Smooth muscle cell (in vitro differentiated cells): ENCODE results near the gene CFD. TPM values are rescaled to one million over a fixed set of nuclear protein-coding genes. Genes with fewer than 3 reads are reported as not detected.

ENCODE experiments used
- DNase-seq: peaks from one replicate; lab custom pipeline; 2025; ENCODE audit not compliant: unreplicated experiment; lab: John Stamatoyannopoulos, UW
- H2AFZ ChIP-seq: fragments of 200-600 bp; sonication (generic); 2 replicates; pipeline ENCODE4 v1.6.0; 2016; ENCODE audit warnings: antibody characterized with exemption, low read depth, mild to moderate bottlenecking
- H3F3A ChIP-seq: fragments of 200-600 bp; sonication (generic); 2 replicates; pipeline ENCODE4 v1.6.0; 2017; ENCODE audit warnings: antibody characterized with exemption, low read depth
- H3K27ac ChIP-seq: fragments of 200-600 bp; sonication (generic); 2 replicates; pipeline ENCODE4 v1.5.1; 2016; ENCODE audit warnings: low read depth, mild to moderate bottlenecking
- H3K27me3 ChIP-seq: fragments of 200-600 bp; sonication (generic); 2 replicates; pipeline ENCODE4 v1.6.1; 2016; ENCODE audit warnings: low read depth, mild to moderate bottlenecking
- H3K36me3 ChIP-seq: fragments of 200-600 bp; sonication (generic); 2 replicates; pipeline ENCODE4 v1.5.1; 2016; ENCODE audit warnings: low read depth
- H3K4me1 ChIP-seq: fragments of 200-600 bp; sonication (generic); 2 replicates; pipeline ENCODE4 v1.5.1; 2016; ENCODE audit warnings: low read depth
- H3K4me2 ChIP-seq: fragments of 200-600 bp; sonication (generic); 2 replicates; pipeline ENCODE4 v1.6.0; 2016; ENCODE audit warnings: mild to moderate bottlenecking
- H3K4me3 ChIP-seq: fragments of 200-600 bp; sonication (generic); 2 replicates; pipeline ENCODE4 v1.5.1; 2016; ENCODE audit warnings: mild to moderate bottlenecking
- H3K79me2 ChIP-seq: fragments of 200-600 bp; sonication (generic); 2 replicates; pipeline ENCODE4 v1.6.0; 2016; ENCODE audit warnings: low read depth, mild to moderate bottlenecking
- H3K9ac ChIP-seq: fragments of 200-600 bp; sonication (generic); 2 replicates; pipeline ENCODE4 v1.6.0; 2016; ENCODE audit warnings: low read depth
- H3K9me3 ChIP-seq: fragments of 200-600 bp; sonication (generic); replicated peaks from 2 replicates; pipeline ENCODE4 v1.5.1; 2016; ENCODE audit warnings: low read depth
- H4K20me1 ChIP-seq: fragments of 200-600 bp; sonication (generic); 2 replicates; pipeline ENCODE4 v1.6.0; 2016; ENCODE audit warnings: low read depth
- WGBS: methylation state at CpG from one replicate; pipeline ENCODE4 v1.1.7; 2016; ENCODE audit warnings: low lambda C conversion rate; 5-methylcytosine and 5-hydroxymethylcytosine counted together
- polyA plus RNA-seq: library from polyadenylated mRNA; unstranded; fragments of >200 nt; fragmentation: Nextera tagmentation; extraction: Ambion mirVana; gene quantifications from 2 replicates; pipeline ENCODE4 v1.2.1, GENCODE V29; 2016
- total RNA-seq: library from RNA; depleted of rRNA; stranded (reverse); fragments of >200 nt; gene quantifications from 2 replicates; pipeline ENCODE4 v1.2.3, GENCODE V29; 2014
- TF ChIP-seq, protein P1 (sequence below): fragments of 200-600 bp; sonication (generic); IDR thresholded peaks from 2 replicates; pipeline ENCODE4 v1.5.1; 2017; ENCODE audit warnings: borderline replicate concordance, mild to moderate bottlenecking, antibody characterized with exemption; ENCODE audit not compliant: insufficient read depth, poor library complexity, severe bottlenecking

Gene CFD
- total and polyA plus RNA-seq, 2 experiments from 2014 or later: 0.34 TPM; not detected in 1

DNA sequence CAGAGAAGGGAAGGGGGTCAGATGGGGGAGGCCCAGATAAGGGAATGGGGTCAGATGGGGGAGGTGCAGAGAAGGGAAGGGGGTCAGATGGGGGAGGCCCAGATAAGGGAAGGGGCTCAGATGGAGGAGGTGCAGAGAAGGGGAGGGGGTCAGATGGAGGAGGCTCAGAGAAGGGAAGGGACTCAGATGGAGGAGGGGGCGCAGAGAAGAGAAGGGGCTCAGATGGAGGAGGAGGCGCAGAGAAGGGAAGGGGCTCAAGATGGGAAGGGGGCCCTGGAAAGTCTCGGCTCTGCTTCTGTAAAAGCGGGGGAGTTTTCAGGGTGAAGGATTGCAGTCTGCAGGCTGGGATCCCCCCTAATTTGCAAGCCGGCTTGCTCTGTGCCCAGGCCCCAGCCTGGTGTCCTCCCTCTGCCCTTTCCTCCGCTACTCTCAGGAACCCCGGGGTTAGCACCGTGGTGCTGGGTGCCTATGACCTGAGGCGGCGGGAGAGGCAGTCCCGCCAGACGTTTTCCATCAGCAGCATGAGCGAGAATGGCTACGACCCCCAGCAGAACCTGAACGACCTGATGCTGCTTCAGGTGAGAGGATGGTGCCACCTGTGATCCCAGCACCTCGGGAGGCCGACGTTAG lies 30.2 kb upstream of the CFD start:
- H3K9me3 ChIP-seq: no peaks in the 10 kb centered on the region
- no peaks in the 10 kb centered on the region for H3K79me2 ChIP-seq
- no peaks in the 10 kb centered on the region for H3F3A ChIP-seq
- H2AFZ ChIP-seq: no peak overlapping the region
- no peak overlapping the region for H3K4me3 ChIP-seq
- H3K4me1 ChIP-seq: no peaks in the 10 kb centered on the region
- no peaks in the 10 kb centered on the region for H3K36me3 ChIP-seq
- H3K27me3 ChIP-seq: no peaks in the 10 kb centered on the region
- TF ChIP-seq, protein P1, sequence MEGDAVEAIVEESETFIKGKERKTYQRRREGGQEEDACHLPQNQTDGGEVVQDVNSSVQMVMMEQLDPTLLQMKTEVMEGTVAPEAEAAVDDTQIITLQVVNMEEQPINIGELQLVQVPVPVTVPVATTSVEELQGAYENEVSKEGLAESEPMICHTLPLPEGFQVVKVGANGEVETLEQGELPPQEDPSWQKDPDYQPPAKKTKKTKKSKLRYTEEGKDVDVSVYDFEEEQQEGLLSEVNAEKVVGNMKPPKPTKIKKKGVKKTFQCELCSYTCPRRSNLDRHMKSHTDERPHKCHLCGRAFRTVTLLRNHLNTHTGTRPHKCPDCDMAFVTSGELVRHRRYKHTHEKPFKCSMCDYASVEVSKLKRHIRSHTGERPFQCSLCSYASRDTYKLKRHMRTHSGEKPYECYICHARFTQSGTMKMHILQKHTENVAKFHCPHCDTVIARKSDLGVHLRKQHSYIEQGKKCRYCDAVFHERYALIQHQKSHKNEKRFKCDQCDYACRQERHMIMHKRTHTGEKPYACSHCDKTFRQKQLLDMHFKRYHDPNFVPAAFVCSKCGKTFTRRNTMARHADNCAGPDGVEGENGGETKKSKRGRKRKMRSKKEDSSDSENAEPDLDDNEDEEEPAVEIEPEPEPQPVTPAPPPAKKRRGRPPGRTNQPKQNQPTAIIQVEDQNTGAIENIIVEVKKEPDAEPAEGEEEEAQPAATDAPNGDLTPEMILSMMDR: no peak
- no peak overlapping the region for H3K9ac ChIP-seq
- no peaks in the 10 kb centered on the region for H4K20me1 ChIP-seq
- DNase-seq: no peak
- 90% methylated on average over 16 of the region's 18 CpGs for WGBS
- no peak overlapping the region for H3K4me2 ChIP-seq
- no peak overlapping the region for H3K27ac ChIP-seq

DNA sequence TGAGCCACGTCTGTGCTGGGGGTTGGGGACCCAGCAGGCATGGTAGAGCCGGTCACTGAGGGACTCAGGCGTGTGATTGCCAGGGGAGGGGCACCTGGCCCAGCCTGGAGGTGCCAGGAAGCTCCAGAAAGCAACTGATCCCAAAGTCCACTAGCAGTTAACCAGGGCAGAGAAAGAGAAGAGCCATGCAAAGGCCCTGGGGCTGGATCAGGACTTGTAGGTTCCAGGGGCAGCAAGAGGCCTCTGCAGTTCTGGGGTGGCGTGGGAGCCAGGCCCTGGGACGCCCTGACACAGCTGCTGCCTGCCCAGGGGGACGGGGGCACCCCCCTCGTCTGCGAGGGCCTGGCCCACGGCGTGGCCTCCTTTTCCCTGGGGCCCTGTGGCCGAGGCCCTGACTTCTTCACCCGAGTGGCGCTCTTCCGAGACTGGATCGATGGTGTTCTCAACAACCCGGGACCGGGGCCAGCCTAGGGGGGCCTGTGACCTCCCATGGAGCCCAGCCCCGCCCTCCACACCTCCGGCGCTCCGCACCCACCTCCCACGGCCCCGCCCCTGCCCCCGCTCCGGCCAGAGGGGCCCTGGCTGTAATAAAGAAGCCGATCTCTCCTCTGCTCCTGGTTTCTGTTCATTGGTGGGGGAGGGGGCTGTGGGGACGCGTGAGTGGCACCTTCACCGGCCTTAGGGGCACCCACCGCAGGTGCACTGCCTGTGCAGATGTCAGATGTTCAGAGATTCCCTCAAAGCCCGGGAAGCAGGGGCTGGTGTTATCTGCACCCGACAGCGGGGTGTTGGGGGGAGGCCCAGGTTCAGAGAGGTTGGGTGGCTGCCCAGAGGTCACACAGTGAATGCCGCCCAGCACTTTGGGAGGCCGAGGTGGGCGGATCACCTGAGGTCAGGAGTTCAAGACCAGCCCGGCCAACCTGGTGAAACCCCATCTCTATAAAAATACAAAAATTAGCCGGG lies 27.8 kb upstream of the CFD start:
- Histone ChIP-seq H3K4me2 (no peak overlapping the region), H4K20me1 (no peaks in the 10 kb centered on the region), H3K4me3 (no peak overlapping the region), H3K27me3 (no peaks in the 10 kb centered on the region), H2AFZ (no peak overlapping the region), H3F3A (no peaks in the 10 kb centered on the region), H3K36me3 (no peaks in the 10 kb centered on the region), H3K27ac (no peak overlapping the region), H3K9me3 (no peaks in the 10 kb centered on the region), H3K9ac (no peak overlapping the region), H3K4me1 (no peaks in the 10 kb centered on the region), H3K79me2 (no peaks in the 10 kb centered on the region)
- 88% methylated on average over 34 of the region's 38 CpGs for WGBS
- no peak for DNase-seq
- TF ChIP-seq, protein P1: no peak

DNA sequence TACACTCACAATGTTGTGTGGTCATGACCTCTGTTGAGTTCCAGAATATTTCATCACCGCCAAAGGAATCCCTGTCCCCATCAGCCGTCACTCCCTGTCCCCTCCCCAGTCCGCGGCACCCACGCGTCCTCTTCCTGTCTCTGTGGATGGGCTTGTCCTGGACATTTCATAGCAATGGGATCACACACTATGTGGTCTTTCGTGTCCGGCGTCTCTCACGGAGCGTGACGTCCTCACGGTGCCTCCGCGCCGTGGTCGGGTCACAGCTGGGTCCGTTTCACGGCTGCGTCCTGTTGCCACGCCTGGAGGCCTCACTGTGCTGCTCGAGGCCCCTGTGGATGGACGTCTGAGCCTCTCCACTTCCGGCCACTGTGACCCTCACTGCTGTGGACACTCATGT lies 25.2 kb upstream of the CFD start:
- H3K79me2 ChIP-seq: no peaks in the 10 kb centered on the region
- H3K27me3 ChIP-seq: no peaks in the 10 kb centered on the region
- H3K4me1 ChIP-seq: no peaks in the 10 kb centered on the region
- no peak overlapping the region for H3K9ac ChIP-seq
- no peak for DNase-seq
- H3K9me3 ChIP-seq: no peaks in the 10 kb centered on the region
- no peak overlapping the region for H2AFZ ChIP-seq
- no peaks in the 10 kb centered on the region for H3F3A ChIP-seq
- no peak overlapping the region for H3K4me2 ChIP-seq
- H3K4me3 ChIP-seq: no peak overlapping the region
- no peak overlapping the region for H3K27ac ChIP-seq
- 90% methylated on average over 22 of the region's 24 CpGs for WGBS
- H4K20me1 ChIP-seq: no peaks in the 10 kb centered on the region
- TF ChIP-seq, protein P1: no peak
- H3K36me3 ChIP-seq: no peaks in the 10 kb centered on the region
